ENCODE data around the gene PRKACB. TPM values are rescaled to one million over a fixed set of nuclear protein-coding genes. Genes with fewer than 3 reads are reported as not detected.
"Not testable (repeated sequence)": the region's sequence is repeated elsewhere in the genome, so short reads cannot be mapped to it uniquely, and the experiment has no call there.

PRKACB gene
- total RNA-seq, 1 donor from 2014 or later = 38.1 TPM

DNA sequence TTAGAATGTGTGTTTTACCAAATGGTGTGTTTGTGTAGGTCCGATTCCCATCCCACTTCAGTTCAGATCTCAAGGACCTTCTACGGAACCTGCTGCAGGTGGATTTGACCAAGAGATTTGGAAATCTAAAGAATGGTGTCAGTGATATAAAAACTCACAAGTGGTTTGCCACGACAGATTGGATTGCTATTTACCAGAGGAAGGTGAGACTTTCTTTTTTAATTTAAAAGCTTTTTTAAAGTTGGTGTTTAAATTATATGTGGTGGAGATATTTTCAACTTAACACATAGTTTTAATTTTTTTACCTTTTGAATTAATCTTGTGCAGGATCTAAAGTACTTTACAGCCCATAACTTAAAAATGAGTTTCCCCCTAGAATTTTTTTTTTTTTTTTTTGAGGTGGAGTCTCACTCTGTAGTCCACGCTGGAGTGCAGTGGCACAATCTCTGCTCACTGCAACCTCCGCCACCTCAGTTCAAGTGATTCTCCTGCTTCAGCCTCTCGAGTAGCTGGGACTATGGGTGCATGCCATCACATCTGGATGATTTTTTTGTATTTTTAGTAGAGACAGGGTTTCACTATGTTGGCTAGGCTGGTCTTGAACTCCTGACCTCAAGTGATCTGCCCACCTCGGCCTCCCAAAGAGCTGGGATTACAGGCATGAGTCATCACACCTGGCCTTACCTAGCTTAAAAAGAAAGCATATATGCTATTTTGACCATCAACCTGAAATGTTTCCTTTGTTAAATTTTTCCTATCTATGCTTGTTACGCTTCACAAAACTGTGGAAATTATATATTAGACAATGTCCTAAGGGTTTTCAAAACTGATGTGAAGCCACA is 70.3 kb downstream of the PRKACB start:
- no peak for DNase-seq (ENCODE audit: low spot score)

DNA sequence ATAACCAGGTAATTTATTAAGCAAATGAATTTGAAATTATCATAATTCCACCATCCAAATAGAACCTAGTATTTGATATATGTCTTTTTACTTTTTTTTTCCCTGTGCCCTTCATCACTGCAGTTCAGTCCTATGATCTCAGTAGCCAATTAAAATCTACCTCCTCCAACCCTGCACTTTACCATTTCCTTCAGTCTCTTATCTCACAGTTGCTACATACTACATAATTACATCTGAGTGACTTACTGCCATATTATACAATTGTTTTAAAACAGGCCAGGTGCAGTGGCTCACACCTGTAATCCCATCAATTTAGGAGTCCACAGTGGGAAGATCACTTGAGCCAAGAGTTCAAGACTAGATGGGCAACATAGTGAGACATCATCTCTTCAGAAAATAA is 73.2 kb downstream of the PRKACB start:
- DNase-seq (ENCODE audit: low spot score) = no peak

- DNase-seq (ENCODE audit: low spot score) = no peak
These were observed 79.8 kb downstream of the PRKACB start for GRCh38 chr1:84223751-84224432.

DNA sequence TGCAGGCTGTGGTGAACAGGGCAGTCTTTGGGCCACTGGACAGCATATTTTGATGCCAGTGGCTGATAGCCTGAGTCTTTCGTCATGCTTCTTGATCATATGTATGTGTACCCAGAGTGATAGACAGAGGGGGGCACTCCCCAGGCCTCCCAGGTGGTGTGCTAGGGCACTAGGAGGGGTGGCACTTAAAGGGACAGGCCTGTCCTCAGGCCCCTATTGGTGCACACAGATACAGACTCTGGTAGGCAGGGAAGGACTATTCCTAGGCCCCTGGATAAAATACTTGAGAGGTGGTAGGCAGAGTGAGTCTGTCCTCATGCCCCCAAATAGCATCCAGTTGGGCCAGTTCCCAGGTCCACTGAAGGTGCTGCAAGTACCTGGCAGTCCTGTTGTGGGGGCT is 80.8 kb downstream of the PRKACB start:
- no peak for DNase-seq (ENCODE audit: low spot score)

GRCh38 chr1:84225646-84226045 is 81.6 kb downstream of the PRKACB start:
- no peak for DNase-seq (ENCODE audit: low spot score)

- DNase-seq (ENCODE audit: low spot score) = not testable (repeated sequence)
These were observed 88.6 kb downstream of the PRKACB start for GRCh38 chr1:84232676-84233075.

DNA sequence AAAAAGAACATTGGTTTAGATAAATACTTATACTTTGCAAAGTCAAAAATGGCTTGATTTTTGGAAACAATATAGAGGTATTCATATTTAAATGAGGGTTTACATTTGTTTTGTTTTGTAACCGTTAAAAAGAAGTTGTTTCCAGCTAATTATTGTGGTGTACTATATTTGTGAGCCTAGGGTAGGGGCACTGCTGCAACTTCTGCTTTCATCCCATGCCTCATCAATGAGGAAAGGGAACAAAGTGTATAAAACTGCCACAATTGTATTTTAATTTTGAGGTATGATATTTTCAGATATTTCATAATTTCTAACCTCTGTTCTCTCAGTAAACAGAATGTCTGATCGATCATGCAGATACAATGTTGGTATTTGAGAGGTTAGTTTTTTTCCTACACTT is 92.2 kb downstream of the PRKACB start:
- DNase-seq (ENCODE audit: low spot score) = no peak

DNA sequence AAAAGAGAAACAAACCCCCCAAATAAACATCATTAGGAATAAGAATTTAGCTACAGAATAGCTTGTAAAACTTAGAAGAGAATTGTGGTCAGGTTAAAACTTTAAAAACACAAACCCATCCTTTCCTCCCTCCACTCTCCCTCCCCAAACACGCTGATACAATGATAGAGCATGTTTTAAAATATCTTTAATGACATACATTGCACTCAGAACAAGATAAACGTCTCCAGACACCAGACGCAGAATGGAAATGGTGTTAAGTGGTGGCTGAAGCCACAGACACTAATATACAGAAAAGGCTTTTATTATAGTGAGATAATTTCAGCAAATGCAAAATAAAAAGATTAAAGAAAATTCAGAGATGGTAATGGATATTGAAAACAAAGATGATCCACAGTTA is 98.6 kb downstream of the PRKACB start:
- DNase-seq (ENCODE audit: low spot score) = no peak

DNA sequence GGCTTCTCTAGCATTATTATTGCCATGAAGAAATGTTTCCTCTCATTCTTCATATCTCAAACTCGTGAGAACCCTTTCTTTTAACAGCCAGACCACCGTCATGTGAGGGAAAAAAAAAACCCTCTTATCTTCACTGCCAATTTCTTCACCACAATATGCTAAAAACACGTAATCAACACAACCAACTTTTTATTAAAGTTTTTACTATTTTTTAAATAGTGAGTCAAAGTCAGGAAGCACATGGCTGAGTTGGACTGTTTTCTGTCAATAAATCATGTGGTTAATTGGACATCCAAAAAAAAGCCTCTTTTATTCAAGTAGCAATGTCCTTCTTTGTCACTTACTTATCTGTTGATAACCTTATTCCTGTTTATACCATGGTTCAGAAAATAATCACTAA is 101.5 kb downstream of the PRKACB start:
- no peak for DNase-seq (ENCODE audit: low spot score)

DNA sequence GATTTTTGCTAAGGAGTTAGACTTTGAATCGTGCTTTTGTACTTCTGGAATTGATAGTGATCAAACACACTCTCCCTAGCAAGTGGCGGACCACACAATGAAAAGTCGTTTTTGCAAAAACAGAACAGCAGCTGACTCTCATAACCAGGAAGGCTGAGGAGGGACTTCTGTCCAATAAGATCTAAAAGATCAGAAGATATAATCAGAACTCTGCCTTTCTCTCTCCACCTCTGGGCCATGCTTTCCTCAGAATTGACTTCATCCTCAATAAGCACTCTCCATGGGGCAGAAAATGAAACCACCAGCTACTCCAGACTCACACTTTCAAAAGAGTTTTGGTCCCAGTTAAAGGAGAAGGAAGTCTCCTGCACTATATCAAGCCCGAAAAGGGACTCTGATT is 102.1 kb downstream of the PRKACB start:
- no peak for DNase-seq (ENCODE audit: low spot score)

GRCh38 chr1:84247425-84248220 is 103.6 kb downstream of the PRKACB start:
- DNase-seq (ENCODE audit: low spot score) = no peak

- no peak for DNase-seq (ENCODE audit: low spot score)
These were observed 106.6 kb downstream of the PRKACB start for GRCh38 chr1:84250668-84251067.

GRCh38 chr1:84253036-84253435 is 109.0 kb downstream of the PRKACB start:
- no peak for DNase-seq (ENCODE audit: low spot score)

DNA sequence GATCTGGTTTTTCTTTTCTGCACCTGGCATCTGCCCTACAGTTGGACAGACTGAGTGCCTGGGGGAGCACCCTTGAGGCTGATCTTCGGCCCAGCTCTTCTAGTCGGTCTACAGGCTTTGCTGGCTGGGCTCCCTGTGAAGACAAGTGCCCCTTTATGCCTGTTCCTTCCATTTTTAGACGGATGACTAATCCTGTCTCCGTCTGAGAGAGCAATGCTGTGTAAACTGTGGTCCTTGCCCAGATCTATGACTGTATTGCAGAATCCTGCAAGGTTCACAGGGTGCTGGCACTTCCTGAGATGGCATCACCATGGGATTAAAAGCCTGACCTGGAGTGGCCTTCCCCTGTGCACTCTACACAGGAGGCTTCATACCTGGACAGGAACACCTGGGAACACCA is 109.8 kb downstream of the PRKACB start:
- DNase-seq (ENCODE audit: low spot score) = no peak

DNA sequence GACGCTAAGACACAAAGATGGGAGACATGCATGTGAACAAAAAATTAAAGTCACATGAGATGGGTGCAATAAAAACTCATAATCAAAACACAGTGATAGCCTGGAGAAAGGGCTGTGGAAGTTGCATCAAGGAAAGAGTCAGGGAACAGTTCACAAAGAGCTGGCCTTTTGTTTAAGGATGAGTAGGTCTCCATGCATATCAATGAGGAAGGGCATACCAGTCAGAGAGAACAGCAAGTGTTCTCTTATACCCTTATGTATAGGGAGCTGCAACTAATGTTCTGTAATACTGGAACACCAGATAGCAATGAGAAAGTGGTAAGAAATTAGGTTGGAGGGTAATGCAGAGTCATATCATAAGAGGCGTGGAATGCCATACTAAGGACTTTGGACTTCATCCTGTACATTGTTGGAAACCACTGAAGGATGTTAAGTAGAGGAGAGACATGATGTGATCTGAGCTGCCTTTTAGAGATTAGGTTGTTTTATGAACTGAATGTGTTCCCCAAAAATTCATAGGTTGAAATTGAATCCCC is 110.7 kb downstream of the PRKACB start:
- no peak for DNase-seq (ENCODE audit: low spot score)

DNA sequence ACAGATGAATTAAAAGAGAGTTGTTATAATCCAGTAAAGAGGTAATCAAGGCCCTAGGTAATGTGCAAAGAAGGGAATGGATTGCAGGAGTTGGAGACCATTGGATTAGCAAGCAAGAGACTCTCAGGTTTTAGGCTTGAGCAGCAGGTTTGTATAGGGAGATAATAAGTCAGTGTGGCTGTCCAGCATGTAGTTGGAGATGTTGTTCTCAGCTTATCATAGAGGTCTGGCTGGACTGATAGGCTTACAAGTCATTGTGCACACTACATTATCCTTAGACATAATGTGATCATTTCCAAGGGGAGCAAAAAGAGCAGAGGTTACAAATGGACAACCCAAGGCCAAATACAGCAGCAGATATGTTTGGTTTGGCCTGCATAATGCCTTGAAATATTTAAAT is 111.5 kb downstream of the PRKACB start:
- DNase-seq (ENCODE audit: low spot score) = no peak

- no peak for DNase-seq (ENCODE audit: low spot score)
These were observed 113.5 kb downstream of the PRKACB start for GRCh38 chr1:84257617-84258016.

DNA sequence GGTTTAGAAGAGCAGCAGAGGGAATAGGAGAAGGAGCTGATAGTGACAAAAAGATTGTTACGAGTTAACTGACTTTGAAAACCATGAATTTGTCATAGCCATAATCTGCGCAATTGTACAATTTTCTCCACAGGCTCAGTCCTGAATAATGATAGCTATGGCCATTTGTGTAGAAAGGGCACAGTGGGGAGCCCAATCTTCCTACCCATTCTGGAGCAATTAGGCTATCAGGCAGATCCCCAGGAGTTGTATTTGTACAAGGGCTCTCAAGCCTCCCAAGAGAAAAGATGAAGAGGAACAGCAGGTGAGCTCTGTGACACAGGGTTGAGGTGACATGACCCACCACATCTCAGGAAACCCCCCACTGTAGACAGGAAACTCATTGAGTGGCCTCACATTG is 115.3 kb downstream of the PRKACB start:
- DNase-seq (ENCODE audit: low spot score) = no peak

DNA sequence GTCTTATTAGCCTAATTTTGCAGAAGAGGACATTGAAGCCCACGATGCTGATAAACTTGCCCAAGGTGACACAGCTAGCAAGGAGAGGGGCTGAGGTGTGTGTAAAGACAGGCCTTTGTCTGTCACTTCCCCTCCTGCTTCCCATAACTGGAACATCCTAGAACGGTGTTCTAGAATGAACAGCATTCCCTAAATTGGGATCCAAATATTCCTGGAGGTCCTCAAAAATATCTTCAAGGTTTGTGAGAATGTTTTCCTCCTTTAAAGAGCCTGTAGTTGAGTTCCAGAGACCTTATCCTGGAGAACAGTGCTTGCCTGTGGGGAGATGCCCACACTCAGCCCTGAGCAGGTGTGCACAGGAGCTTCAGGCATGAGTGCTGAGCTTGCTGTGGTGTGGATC is 115.9 kb downstream of the PRKACB start:
- DNase-seq (ENCODE audit: low spot score) = no peak

DNA sequence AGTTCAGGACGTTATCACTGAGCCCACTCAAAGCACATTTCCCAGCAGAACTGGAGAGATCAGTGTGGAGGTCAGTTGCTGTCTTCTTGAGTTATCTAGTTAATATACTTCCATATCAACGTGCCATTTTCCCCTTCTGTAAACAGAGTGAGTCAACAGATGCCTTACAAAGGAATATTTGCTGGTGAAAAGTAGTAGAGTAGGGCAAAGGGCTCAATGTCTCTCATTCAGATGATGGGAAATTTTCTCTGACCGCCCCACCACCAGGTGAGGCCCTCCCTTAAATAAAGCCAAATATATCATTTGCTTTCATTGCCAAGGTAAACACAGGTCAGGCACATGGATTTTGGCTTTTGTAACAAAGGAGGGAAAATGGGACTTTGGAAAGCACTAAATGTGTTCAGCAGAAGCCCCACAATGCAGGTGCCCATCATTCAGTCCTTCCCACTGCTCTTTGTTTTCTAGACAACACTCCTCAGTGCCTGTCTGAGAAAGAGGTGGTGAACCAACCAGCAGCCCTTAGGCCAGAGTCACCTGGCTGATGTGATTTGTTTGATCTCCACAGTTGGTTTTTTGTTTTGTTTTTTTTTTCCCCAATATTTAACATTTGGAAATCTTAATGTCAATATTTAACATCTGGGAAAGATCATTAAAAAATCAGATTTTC is 116.9 kb downstream of the PRKACB start:
- DNase-seq (ENCODE audit: low spot score) = no peak

DNA sequence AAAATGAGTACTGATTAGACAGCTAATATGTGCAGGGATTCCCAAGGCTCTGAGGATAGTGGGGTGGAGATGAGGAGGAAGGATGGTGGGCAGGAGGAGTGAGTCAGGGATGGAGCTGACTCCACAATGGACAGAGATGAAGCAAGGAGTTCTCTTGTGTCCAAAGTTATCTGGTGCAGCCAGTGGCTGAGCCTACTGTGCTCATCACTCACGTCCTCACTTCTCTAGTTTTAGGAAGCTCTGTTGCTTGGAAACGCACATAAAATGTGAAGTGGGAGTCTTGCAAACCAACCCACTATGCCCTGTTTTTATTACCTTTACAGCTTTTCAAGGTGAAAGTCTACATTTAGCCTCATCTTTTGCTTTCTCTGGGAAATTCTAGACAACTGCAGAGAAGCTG is 120.9 kb downstream of the PRKACB start:
- DNase-seq (ENCODE audit: low spot score) = no peak
